HG03460 (cell line): ENCODE measurements around the gene PTPRD.
"Not testable (repeated sequence)": the region's sequence is repeated elsewhere in the genome, so short reads cannot be mapped to it uniquely, and the experiment has no call there.

Source experiments
- ATAC-seq: cut with Tn5 transposase; IDR thresholded peaks from one replicate; pipeline ENCODE4 v1.9.1; 2021; ENCODE audit not compliant: unreplicated experiment

Gene PTPRD

GRCh38 chr9:9099646-9100045, 1513.2 kb downstream of the PTPRD start:
- ATAC-seq: no peak

- ATAC-seq: not testable (repeated sequence)
These were observed 1515.5 kb downstream of the PTPRD start for GRCh38 chr9:9097254-9097653.

DNA sequence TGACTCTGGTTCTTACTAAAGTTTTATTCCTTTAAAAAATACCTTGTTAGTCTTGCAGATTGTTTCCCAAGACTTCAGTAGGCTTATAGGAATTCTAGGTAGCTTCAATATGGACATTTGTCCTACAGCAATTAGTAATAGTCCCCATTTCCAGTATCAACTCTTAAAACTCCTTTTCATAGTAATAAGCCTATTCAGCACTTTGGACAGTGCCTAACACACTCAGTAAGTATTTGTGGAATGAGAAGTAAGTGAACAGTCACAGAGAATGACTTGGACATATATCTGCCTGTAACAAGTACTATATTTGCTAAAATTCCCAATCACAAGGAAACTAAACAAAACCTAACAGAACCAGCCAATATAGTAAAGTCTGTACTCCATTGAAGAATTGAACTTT, 1521.4 kb downstream of the PTPRD start:
- no peak for ATAC-seq

DNA sequence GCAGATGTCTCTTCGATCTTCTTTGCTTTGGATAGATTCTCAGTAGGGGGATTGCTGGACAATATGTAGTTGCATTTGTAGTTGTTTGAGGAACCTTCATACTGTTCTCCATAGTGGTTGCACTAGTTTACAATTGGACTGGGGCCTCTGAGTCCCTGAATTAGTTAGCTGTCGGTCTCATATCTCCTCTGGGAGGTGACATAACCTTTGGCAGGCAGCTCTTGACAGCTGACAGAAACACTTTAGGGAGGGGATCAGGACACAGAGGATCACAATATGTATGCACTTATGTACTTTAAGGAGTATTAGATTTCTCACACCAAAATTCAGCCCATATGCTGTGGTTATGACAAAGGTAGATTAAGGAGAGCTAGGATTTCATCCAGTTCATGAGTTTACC, 1533.3 kb downstream of the PTPRD start:
- no peak for ATAC-seq

DNA sequence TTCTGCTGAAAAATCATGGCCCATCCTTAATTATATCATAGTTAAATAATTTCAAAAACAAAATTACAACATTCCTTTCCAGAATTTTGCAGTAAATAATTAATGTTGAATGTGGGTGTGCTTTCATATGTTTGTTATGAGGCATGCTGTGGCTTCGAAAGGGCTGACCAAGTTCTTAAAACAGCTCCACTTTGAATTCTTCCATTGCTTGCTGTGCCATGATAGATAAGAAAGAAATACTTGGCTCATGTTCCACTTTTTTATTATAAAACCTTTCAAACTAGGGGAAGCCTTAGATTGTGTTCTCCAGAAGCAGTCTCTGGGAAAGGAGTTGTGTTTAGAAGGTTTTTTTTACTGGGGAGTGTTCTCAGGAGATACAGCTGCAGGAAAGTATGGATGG, 1534.5 kb downstream of the PTPRD start:
- ATAC-seq: no peak

DNA sequence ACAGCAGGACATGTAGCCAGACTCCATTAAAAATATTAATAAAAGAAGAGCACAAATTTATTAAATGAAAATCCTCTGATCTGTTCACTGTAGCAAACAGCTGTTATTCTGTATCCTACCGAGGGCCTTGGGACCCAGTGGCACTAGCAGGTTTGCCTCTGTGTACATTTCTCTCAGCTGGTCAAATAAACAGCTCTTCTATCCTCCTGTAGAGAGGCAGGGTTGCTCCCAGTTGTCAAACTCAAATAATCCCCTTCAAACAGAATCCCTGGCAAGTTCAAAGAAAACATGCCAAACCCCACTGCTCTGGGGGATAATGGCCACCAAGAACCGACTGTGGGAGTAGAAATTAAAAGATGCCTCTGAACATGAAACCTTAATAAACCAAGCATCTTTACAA, 1551.2 kb downstream of the PTPRD start:
- no peak for ATAC-seq

- ATAC-seq: no peak
These were observed 1558.3 kb downstream of the PTPRD start for GRCh38 chr9:9054354-9054992.

DNA sequence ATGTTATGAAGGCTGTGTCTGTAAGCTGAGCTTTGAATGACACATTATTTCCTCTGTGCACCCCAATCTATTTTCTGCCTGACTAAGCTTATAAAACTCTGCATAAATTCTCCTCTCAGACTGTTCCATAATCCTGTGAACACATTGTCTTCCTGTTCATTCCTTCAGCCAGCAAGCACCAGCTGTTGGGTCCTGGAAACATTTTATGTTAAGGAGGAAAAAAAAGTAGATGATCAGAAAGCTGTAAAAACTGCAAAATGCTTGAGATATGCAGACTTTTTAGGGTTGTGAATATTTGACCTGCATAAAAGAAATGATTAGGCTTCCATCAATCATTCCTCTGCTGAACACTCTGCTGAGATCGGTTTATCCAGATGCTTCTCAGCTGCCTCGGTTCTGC, 1567.2 kb downstream of the PTPRD start:
- no peak for ATAC-seq

GRCh38 chr9:9045072-9045471, 1567.7 kb downstream of the PTPRD start:
- no peak for ATAC-seq

DNA sequence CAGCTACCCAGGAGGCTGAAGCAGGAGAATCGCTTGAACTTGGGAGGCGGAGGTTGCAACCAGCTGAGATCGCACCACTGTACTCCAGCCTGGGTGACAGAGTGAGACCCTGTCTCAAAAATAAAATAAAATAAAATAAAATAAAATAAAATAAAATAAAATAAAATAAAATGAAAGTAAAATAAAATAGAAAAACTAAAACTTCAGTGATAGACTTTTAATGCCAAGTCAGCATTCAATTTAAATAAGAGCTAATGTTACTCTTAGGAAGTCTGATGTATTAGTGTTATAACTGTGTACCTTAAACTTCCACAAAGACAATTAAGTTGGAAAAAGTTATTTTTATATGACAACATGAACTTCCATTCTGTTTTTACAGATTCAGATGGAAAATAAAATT, 1569.0 kb downstream of the PTPRD start:
- not testable (repeated sequence) for ATAC-seq

DNA sequence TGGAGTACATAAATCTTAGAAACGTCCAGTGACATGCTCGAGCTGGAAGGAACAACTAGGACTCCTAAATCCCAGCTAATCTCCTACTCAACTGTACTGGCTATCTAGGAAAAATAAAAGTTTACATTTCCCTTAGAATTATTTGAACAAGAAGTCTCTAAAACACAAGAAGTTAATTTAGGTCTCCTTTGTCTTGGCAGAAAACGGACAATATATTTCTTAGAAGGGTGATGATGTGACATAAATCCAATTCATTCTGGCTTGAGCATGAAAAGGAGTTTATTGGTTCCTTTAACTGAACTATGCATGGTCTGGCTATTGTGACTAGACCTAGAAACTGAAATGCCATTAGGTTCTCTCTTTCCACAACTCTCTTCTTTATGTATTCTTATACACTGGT, 1571.0 kb downstream of the PTPRD start:
- no peak for ATAC-seq

- no peak for ATAC-seq
These were observed 1579.8 kb downstream of the PTPRD start for GRCh38 chr9:9033022-9033421.

DNA sequence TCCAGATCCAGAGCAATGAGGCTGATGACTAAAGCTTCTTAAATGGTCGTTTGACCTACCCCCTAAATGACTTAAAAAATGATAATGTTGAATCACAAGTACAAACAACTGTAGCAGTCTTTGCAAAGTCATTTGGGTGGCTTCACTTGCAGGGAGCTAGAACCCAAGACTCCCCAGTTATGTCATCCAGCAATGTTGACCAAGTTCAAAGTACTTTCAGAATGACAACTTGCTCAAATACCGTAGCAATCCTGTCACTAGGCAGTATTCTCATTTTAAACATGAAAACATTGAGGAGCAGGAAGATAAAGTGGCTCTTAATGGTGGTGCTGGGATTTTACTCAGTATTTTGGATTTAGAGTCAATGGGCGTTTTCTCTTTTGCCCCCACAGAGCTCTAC, 1596.2 kb downstream of the PTPRD start:
- no peak for ATAC-seq

DNA sequence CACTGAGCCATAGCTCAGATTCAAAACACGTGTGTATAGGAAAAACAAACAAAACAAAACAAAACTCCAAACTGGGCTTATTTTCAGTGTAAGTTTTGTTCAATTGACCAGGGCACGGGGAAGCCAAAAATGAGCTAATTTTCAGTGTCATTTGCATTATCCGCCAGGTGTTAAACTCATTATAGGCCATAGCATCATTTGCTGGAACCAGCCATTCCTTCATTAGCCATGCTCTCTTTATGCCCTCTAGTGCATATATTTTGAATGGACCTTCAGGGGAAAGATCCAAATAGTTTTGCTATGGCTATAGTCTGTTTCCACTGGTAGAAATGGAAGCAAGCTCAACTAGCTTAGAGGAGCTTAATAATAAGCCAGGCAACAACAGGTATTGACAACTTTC, 1608.0 kb downstream of the PTPRD start:
- no peak for ATAC-seq

DNA sequence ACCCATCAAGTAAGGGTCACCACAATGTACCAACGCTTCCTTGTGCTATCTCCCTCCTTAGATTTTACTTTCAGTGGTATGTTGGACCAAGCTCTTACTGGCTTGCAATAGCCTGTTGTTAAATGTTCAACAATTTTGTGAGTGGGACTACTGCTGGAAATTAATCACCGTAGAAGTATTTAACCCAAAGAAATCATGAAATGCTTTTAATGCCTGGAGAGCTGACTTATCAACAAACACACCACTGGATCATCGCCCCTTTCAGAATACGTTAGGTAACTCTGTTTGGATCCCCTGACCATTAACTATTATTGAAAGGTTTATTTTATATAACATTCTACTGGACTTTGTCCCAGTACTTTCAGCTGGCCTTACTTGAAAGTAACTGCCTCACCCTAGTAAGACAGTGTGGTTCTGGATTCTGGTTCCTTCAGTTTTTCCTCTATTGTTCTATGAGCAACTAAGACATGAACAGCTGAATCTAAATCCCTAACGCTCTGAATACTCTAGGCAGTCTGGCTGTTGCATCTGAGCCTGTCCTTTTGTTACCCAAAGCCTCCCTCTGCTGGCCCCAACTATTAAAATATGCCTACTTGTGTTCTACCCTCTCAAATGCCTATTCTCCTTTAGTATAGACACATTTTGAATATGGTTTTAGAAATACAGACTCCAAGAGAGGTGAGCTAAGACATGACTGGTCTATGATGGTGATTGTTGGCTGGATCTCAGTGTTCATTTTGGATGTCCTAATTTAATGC, 1609.8 kb downstream of the PTPRD start:
- ATAC-seq: no peak

DNA sequence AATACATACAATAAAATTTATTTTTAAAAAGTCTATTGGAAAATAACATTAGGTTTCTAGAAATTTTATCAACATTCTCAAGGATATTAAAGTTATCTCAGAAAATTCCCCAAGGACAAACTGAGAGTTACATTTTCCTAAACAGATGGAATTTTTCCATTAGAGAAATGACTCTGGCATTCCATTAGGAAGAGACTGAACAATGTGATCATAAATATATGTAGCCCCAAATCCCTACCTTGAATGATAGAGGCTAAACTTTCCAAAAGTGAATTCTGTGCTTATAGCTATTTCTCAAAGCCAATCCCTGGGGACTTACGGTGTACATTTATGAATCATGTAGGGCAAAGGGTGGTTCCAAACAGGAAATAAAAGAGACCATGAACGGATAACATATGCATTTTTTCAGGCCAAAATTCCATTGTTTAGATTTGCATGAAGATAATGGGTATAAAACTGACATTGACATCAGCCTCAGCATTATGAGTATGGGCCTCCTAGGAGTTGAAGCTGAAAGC, 1632.2 kb downstream of the PTPRD start:
- ATAC-seq: no peak

GRCh38 chr9:8978334-8978733, 1634.5 kb downstream of the PTPRD start:
- ATAC-seq: no peak

- ATAC-seq: not testable (repeated sequence)
These were observed 1644.5 kb downstream of the PTPRD start for GRCh38 chr9:8968350-8968749.

- no peak for ATAC-seq
These were observed 1648.9 kb downstream of the PTPRD start for GRCh38 chr9:8963885-8964284.

DNA sequence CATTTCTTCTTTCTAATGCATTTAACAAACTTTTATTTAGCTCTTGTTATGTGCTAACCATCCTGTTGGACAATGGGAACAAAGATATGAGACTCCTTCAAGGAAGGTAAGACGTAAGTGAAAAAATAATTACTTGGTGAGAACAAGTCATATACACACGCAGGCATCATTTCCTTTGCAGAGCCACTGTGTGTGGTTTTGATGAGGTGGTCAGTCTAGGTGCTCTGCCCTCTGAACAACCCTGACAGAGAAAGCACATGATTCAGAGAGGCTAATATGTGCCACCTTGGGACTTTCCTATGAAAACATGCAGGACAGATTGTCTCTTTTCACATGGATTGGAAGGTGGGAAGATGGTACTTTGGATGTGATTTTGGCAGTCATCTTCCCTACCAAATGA, 1650.7 kb downstream of the PTPRD start:
- no peak for ATAC-seq

GRCh38 chr9:8961186-8961851, 1651.5 kb downstream of the PTPRD start:
- ATAC-seq: no peak

GRCh38 chr9:8960254-8960653, 1652.5 kb downstream of the PTPRD start:
- ATAC-seq: no peak
